Globus pallidus (tissue), 1 donor: ENCODE measurements around the gene PABPC1L.

ENCODE experiments used
- DNase-seq: peaks from one replicate; pipeline ENCODE4 v3.0.0-alpha.2; 2015; ENCODE audit warnings: low spot score

Gene PABPC1L

GRCh38 chr20:44942264-44942973 is 32.6 kb downstream of the PABPC1L start:
- no peak for DNase-seq

GRCh38 chr20:44943828-44944227 is 34.0 kb downstream of the PABPC1L start:
- DNase-seq, result no peak

- DNase-seq, result no peak
Observed at GRCh38 chr20:44945261-44945660, 35.4 kb downstream of the PABPC1L start.

GRCh38 chr20:44946271-44946852 is 36.5 kb downstream of the PABPC1L start:
- no peak for DNase-seq

- no peak for DNase-seq
Observed at GRCh38 chr20:44948107-44948506, 38.2 kb downstream of the PABPC1L start.

GRCh38 chr20:44948513-44948912 is 38.7 kb downstream of the PABPC1L start:
- DNase-seq, result no peak

- DNase-seq, result no peak
Observed at GRCh38 chr20:44950368-44950767, 40.5 kb downstream of the PABPC1L start.

GRCh38 chr20:44952731-44953130 is 42.9 kb downstream of the PABPC1L start:
- DNase-seq, result no peak

- DNase-seq, result no peak
Observed at GRCh38 chr20:44954211-44954610, 44.4 kb downstream of the PABPC1L start.

- no peak for DNase-seq
Observed at GRCh38 chr20:44955270-44955669, 45.4 kb downstream of the PABPC1L start.

GRCh38 chr20:44956410-44956809 is 46.5 kb downstream of the PABPC1L start:
- DNase-seq, result no peak

GRCh38 chr20:44958276-44958675 is 48.4 kb downstream of the PABPC1L start:
- no peak for DNase-seq

- no peak for DNase-seq
Observed at GRCh38 chr20:44959082-44959637, 49.3 kb downstream of the PABPC1L start.

- DNase-seq, result peak; percentile 40
Observed at GRCh38 chr20:44959638-44960102, 49.8 kb downstream of the PABPC1L start.

GRCh38 chr20:44960103-44960852 is 50.4 kb downstream of the PABPC1L start, which contains the start of gene TOMM34:
Gene TOMM34, minus strand, starts transcription at chr20:44960397. Its CDS starts 64 bp downstream, at chr20:44960333.
- peak; percentile 92 for DNase-seq

- no peak for DNase-seq
Observed at GRCh38 chr20:44961011-44961869, 51.4 kb downstream of the PABPC1L start.

GRCh38 chr20:44961870-44962267 is 52.0 kb downstream of the PABPC1L start:
- no peak for DNase-seq

- DNase-seq, result no peak
Observed at GRCh38 chr20:44962483-44962882, 52.6 kb downstream of the PABPC1L start.

GRCh38 chr20:44963325-44964215 is 53.7 kb downstream of the PABPC1L start:
- DNase-seq, result no peak

GRCh38 chr20:44965651-44966029 is 55.8 kb downstream of the PABPC1L start:
- DNase-seq, result no peak
